Nephron progenitor cell (in vitro differentiated cells): Measurements from ENCODE around the gene ITPK1.
A peak's percentile ranks its signal among the peaks of the same experiment; 100 is the strongest.

ENCODE experiments used
- DNase-seq: peaks from one replicate; pipeline ENCODE4 v3.0.0; 2021
- H3K27ac Mint-ChIP-seq: 2 replicates; pipeline ENCODE4 v1.8.0; 2021; ENCODE audit warnings: mild to moderate bottlenecking, moderate library complexity, mixed read lengths
- H3K27me3 Mint-ChIP-seq: 2 replicates; pipeline ENCODE4 v1.8.0; 2021; ENCODE audit warnings: mild to moderate bottlenecking, low read depth, mixed read lengths; ENCODE audit not compliant: poor library complexity
- H3K36me3 Mint-ChIP-seq: 2 replicates; pipeline ENCODE4 v1.8.0; 2021; ENCODE audit warnings: low read depth, mixed read lengths
- H3K4me1 Mint-ChIP-seq: 2 replicates; pipeline ENCODE4 v1.8.0; 2021; ENCODE audit warnings: mixed read lengths
- H3K4me3 Mint-ChIP-seq: 2 replicates; pipeline ENCODE4 v1.8.0; 2021; ENCODE audit warnings: mild to moderate bottlenecking, moderate library complexity, mixed read lengths
- H3K9me3 Mint-ChIP-seq: 2 replicates; pipeline ENCODE4 v1.8.0; 2021; ENCODE audit warnings: mild to moderate bottlenecking, moderate library complexity, mixed read lengths
- TF ChIP-seq, protein P1 (sequence below): fragments of 200-600 bp; sonication (generic); IDR thresholded peaks from 2 replicates; pipeline ENCODE4 v1.5.0; 2021; ENCODE audit warnings: antibody characterized with exemption

The ITPK1 gene

DNA sequence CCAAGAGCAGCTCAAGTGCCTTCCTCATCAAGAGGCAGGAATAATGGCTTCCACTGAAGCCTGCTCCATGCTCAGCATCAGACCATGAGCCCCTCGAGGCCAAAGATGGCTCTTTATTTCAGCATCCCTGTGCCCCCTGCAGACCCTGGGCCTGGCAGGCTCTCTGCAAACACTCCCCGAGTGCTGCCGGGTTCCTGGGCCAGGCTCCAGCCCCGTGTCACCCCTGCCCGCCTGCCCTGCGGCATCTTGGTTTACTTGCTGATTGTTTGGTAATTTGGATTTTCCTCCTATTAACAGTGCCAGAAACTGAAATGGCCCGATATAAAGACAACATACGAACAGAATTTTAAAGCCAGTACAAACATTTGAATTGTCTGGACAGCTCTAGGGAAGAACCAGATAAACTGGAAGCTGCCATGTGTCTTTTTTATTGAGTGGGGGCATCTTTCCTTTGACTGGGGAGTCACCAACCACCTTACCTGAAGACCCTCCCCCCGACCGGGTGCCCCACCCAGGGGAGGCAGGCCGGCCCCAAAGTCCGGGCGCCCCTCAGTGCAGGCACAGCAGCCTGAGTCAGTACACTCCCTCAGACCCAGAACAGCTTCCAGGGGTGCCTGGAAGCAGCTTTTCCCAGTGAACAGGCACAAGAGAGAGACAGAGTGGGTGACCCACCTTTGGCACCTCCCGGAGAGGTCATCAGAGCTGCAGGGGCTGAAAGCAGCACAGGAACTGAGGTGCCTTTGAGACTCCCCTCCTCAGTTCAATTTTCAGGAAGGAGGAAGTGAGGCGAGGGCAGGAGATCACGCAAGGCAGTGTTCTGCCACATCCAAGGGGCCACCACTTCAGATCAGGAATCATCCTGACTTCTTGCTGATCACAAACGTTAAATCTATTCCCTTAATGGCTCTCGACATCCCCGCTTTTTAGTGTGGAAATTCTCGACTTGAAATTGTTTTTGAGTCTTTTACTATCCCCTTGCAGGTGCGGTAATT is 30.6 kb downstream of the ITPK1 start:
- Mint-ChIP-seq H3K27ac (peak overlapping the region; percentile 19), H3K4me3 (no peak overlapping the region), H3K9me3 (peaks cover 3% of the 10 kb centered on the region), H3K4me1 (peaks cover 48% of the 10 kb centered on the region), H3K27me3 (peaks cover 10% of the 10 kb centered on the region), H3K36me3 (no peaks in the 10 kb centered on the region)
- no peak for DNase-seq
- TF ChIP-seq, protein P1, sequence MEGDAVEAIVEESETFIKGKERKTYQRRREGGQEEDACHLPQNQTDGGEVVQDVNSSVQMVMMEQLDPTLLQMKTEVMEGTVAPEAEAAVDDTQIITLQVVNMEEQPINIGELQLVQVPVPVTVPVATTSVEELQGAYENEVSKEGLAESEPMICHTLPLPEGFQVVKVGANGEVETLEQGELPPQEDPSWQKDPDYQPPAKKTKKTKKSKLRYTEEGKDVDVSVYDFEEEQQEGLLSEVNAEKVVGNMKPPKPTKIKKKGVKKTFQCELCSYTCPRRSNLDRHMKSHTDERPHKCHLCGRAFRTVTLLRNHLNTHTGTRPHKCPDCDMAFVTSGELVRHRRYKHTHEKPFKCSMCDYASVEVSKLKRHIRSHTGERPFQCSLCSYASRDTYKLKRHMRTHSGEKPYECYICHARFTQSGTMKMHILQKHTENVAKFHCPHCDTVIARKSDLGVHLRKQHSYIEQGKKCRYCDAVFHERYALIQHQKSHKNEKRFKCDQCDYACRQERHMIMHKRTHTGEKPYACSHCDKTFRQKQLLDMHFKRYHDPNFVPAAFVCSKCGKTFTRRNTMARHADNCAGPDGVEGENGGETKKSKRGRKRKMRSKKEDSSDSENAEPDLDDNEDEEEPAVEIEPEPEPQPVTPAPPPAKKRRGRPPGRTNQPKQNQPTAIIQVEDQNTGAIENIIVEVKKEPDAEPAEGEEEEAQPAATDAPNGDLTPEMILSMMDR = no peak

DNA sequence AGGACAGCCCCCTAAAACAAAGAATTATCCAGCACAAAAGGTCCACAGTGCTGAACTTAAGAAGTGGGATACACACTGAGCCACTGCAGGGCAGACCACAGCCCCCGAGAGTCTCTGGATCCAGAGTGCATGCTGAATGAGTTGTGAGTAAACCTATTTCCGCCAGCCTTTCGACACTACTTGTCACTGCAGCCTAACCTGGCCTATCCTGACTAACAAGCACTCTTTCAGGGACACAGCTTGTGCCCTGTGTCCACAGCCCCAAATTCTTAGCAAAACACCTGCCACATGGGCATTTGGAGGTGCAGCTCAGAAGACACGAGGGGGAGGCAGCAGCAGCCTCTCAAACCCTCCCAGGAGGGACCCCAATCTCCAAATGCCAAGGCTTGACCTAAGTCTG is 31.3 kb downstream of the ITPK1 start:
- Mint-ChIP-seq H3K4me1 (peaks cover 48% of the 10 kb centered on the region), H3K4me3 (no peak overlapping the region), H3K27ac (no peak overlapping the region), H3K9me3 (peaks cover 3% of the 10 kb centered on the region), H3K36me3 (no peaks in the 10 kb centered on the region), H3K27me3 (peaks cover 10% of the 10 kb centered on the region)
- DNase-seq = no peak
- TF ChIP-seq, protein P1 = no peak

DNA sequence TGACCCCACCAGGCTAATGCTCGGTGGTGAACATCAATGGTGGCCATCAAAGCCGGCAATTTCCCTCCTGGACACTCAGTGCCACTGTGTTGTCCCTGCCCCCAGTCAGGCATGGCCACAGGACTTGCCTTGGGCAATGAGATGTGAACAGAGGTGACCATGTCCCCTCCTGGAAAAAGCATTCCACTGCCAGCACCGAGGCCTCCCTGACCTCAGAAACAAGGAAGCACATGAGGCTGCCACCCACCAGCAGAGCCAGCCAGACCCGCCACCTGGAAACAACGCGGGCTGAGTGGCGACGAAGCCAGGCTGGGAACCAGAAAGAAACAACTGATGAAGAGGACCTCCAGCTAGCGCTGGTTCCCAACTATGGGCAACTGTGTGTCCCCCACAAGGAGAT is 31.8 kb downstream of the ITPK1 start:
- no peak for DNase-seq
- no peak overlapping the region for H3K27ac Mint-ChIP-seq
- TF ChIP-seq, protein P1 = no peak
- peaks cover 3% of the 10 kb centered on the region for H3K9me3 Mint-ChIP-seq
- no peaks in the 10 kb centered on the region for H3K36me3 Mint-ChIP-seq
- H3K4me1 Mint-ChIP-seq = peaks cover 53% of the 10 kb centered on the region
- H3K4me3 Mint-ChIP-seq = no peak overlapping the region
- H3K27me3 Mint-ChIP-seq = peaks cover 10% of the 10 kb centered on the region

DNA sequence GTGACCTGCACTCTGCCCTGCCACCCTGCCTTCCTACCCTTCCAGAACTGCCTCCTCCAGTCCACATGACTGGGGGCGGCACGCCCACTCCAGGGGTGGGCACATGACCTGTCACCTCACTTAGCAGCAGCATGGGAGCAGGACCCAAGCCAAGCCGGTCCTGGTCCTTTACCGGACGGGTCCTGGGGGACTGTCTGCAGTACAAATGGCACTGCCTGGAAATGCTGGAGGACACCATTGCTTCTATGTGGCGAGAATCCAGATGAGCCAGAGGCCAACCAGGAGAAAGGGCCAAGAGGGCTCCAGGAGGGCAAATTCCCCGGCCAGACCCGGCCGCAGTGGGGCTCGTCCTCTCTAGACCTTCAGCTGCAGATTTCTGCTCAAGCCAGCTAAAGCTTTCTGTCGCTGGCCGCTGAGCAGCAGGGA is 33.1 kb downstream of the ITPK1 start:
- Mint-ChIP-seq H3K4me3 (no peak overlapping the region), H3K27ac (no peak overlapping the region), H3K9me3 (peaks cover 3% of the 10 kb centered on the region), H3K4me1 (peaks cover 57% of the 10 kb centered on the region), H3K27me3 (peaks cover 10% of the 10 kb centered on the region), H3K36me3 (no peaks in the 10 kb centered on the region)
- TF ChIP-seq, protein P1 = no peak
- no peak for DNase-seq

DNA sequence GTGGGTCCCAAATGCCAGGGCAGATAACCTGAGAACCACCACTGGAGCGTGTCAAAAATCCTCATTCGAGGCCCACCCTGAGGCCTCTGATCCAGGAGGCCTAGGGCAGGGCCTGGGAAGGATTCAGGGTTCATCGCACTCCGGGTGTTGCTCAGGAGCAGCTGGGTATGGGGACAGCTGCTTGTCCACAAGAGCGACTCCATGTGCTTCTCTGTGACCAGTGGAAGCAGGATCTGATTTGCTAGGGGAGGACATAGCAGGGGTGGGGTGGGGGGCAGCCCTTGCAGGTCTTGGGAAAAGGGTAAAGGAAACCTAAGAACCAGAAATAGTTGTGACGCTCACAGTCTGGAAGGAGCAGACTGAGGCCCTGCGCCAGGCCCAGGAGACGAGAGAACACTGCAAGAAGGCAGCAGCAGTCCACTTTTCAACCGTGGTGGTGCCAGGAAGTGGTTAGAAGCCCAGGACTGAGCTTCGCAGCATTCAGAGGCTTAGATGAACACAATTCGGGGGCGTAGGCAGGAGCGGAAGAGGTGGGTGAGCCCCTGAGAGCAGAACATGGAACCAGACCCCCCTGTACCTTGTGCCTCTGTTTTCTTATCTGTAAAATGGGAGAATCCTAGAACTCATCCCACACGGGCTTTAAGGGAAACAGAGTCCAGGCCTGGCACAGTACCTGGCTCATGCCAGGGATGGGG is 33.7 kb downstream of the ITPK1 start:
- Mint-ChIP-seq H3K4me1 (peaks cover 59% of the 10 kb centered on the region), H3K27ac (peak overlapping the region; percentile 92), H3K36me3 (no peaks in the 10 kb centered on the region), H3K27me3 (peaks cover 10% of the 10 kb centered on the region), H3K9me3 (peaks cover under 1% of the 10 kb centered on the region), H3K4me3 (no peak overlapping the region)
- TF ChIP-seq, protein P1 = no peak
- DNase-seq = peak; percentile 37
